ENCODE measurements around the gene RAPGEF4.

The RAPGEF4 gene

GRCh38 chr2:172894689-172895387, 159.2 kb downstream of the RAPGEF4 start:
- in situ Hi-C loops (cut with MboI; ENCODE audit: low sequenced_read_pairs), result no loop called here

GRCh38 chr2:172896661-172897081, 161.0 kb downstream of the RAPGEF4 start:
- in situ Hi-C loops (cut with MboI; ENCODE audit: low sequenced_read_pairs), result no loop called here

- in situ Hi-C loops (cut with MboI; ENCODE audit: low sequenced_read_pairs), result no loop called here
Observed at GRCh38 chr2:172900871-172901270, 165.2 kb downstream of the RAPGEF4 start.

- in situ Hi-C loops (cut with MboI; ENCODE audit: low sequenced_read_pairs), result no loop called here
Observed at GRCh38 chr2:172901913-172902312, 166.3 kb downstream of the RAPGEF4 start.

GRCh38 chr2:172904236-172904635, 168.6 kb downstream of the RAPGEF4 start:
- in situ Hi-C loops (cut with MboI; ENCODE audit: low sequenced_read_pairs), result no loop called here

GRCh38 chr2:172905937-172906811, 170.5 kb downstream of the RAPGEF4 start:
- in situ Hi-C loops (cut with MboI; ENCODE audit: low sequenced_read_pairs), result no loop called here

- in situ Hi-C loops (cut with MboI; ENCODE audit: low sequenced_read_pairs), result no loop called here
Observed at GRCh38 chr2:172908275-172908674, 172.6 kb downstream of the RAPGEF4 start.

GRCh38 chr2:172909454-172909853, 173.8 kb downstream of the RAPGEF4 start:
- in situ Hi-C loops (cut with MboI; ENCODE audit: low sequenced_read_pairs), result no loop called here

- in situ Hi-C loops (cut with MboI; ENCODE audit: low sequenced_read_pairs), result no loop called here
Observed at GRCh38 chr2:172912266-172912665, 176.6 kb downstream of the RAPGEF4 start.

GRCh38 chr2:172914341-172915008, 178.8 kb downstream of the RAPGEF4 start:
- in situ Hi-C loops (cut with MboI; ENCODE audit: low sequenced_read_pairs), result no loop called here

- in situ Hi-C loops (cut with MboI; ENCODE audit: low sequenced_read_pairs), result no loop called here
Observed at GRCh38 chr2:172917716-172918115, 182.1 kb downstream of the RAPGEF4 start.

GRCh38 chr2:172919732-172920131, 184.1 kb downstream of the RAPGEF4 start:
- in situ Hi-C loops (cut with MboI; ENCODE audit: low sequenced_read_pairs), result no loop called here

GRCh38 chr2:172921532-172922236, 186.0 kb downstream of the RAPGEF4 start:
- in situ Hi-C loops (cut with MboI; ENCODE audit: low sequenced_read_pairs), result no loop called here

- in situ Hi-C loops (cut with MboI; ENCODE audit: low sequenced_read_pairs), result no loop called here
Observed at GRCh38 chr2:172922306-172922705, 186.7 kb downstream of the RAPGEF4 start.

GRCh38 chr2:172922815-172923214, 187.2 kb downstream of the RAPGEF4 start:
- in situ Hi-C loops (cut with MboI; ENCODE audit: low sequenced_read_pairs), result no loop called here

GRCh38 chr2:172924097-172924660, 188.5 kb downstream of the RAPGEF4 start:
- in situ Hi-C loops (cut with MboI; ENCODE audit: low sequenced_read_pairs), result no loop called here

GRCh38 chr2:172925600-172925999, 190.0 kb downstream of the RAPGEF4 start:
- in situ Hi-C loops (cut with MboI; ENCODE audit: low sequenced_read_pairs), result no loop called here

- in situ Hi-C loops (cut with MboI; ENCODE audit: low sequenced_read_pairs), result no loop called here
Observed at GRCh38 chr2:172926785-172927640, 191.4 kb downstream of the RAPGEF4 start.

- in situ Hi-C loops (cut with MboI; ENCODE audit: low sequenced_read_pairs), result no loop called here
Observed at GRCh38 chr2:172927641-172928357, 192.2 kb downstream of the RAPGEF4 start.
